ENCODE measurements around the gene ACSS1. TPM values are rescaled to one million over a fixed set of nuclear protein-coding genes. Genes with fewer than 3 reads are reported as not detected.
A peak's percentile ranks its signal among the peaks of the same experiment; 100 is the strongest.

ACSS1 gene
- polyA plus RNA-seq (2011; rRNA removed), result 1.1 and 1.2 TPM in 2 replicates
- polyA minus RNA-seq (2011; rRNA and poly(A)+ RNA removed), result 1.7 and 2.3 TPM in 2 replicates

- TF ChIP-seq, protein P1, sequence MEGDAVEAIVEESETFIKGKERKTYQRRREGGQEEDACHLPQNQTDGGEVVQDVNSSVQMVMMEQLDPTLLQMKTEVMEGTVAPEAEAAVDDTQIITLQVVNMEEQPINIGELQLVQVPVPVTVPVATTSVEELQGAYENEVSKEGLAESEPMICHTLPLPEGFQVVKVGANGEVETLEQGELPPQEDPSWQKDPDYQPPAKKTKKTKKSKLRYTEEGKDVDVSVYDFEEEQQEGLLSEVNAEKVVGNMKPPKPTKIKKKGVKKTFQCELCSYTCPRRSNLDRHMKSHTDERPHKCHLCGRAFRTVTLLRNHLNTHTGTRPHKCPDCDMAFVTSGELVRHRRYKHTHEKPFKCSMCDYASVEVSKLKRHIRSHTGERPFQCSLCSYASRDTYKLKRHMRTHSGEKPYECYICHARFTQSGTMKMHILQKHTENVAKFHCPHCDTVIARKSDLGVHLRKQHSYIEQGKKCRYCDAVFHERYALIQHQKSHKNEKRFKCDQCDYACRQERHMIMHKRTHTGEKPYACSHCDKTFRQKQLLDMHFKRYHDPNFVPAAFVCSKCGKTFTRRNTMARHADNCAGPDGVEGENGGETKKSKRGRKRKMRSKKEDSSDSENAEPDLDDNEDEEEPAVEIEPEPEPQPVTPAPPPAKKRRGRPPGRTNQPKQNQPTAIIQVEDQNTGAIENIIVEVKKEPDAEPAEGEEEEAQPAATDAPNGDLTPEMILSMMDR (IDR thresholded peaks at IDR 0.05; ENCODE audit: low read depth, low read length), result no peak
- CTCF ChIA-PET, result interaction anchor here (8.7 kb wide), 1 partner anchor 61 kb away, joined by 147 read pairs; no protein-coding TSS in a partner anchor
- no peak for DNase-seq (ENCODE audit: low read depth, low spot score)
- POLR2A ChIA-PET, result interaction anchor here (0.6 kb wide), 1 partner anchor 73 kb away, joined by 3 read pairs; no protein-coding TSS in a partner anchor
- H3K27me3 ChIP-seq (ENCODE audit: control insufficient read depth, insufficient read depth, low read length), result peaks cover 46% of the 10 kb centered on the region
- peaks cover 3% of the 10 kb centered on the region; the same call in 1 of the 2 replicates for H3K9me3 ChIP-seq (ENCODE audit: control insufficient read depth, insufficient read depth, low read length)
- peak within 1 kb of the TSS; percentile 64 for H3K4me3 ChIP-seq (ENCODE audit: low read depth, low read length)
- H3K27ac ChIP-seq (ENCODE audit: low read depth, low read length), result no peak within 1 kb of the TSS
These were observed at the start of gene ACSS1 for GRCh38 chr20:25058051-25058846. TSS of gene ACSS1 (minus strand) at chr20:25058139. CDS start at chr20:25058102, 37 bp downstream.

DNA sequence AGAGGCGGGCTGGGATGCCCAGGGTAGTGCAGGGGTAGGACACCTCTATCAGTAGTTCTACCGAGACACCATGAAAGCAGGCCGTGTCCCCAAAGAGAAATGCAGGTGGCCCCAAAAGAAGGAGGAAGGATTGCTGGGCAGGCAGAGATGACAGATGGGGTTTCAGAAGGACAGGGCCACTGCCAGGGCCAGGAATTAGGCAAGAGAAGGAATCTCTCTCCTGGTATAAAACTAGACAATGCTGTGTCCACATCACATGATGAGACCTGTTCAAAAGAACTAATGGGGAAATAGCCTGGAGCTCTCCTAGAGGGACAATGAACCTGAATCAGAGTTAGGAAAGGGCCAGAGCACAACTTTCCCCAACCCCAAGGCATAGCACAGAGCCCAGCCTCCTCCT, 45.6 kb upstream of the ACSS1 start:
- Histone ChIP-seq H3K27ac (ENCODE audit: low read depth, low read length) (no peak overlapping the region), H3K27me3 (ENCODE audit: control insufficient read depth, insufficient read depth, low read length) (peaks cover 15% of the 10 kb centered on the region), H3K9me3 (ENCODE audit: control insufficient read depth, insufficient read depth, low read length) (no peaks in the 10 kb centered on the region), H3K4me3 (ENCODE audit: low read depth, low read length) (no peak overlapping the region)
- CTCF ChIA-PET, result no interaction called here
- TF ChIP-seq, protein P1 (IDR thresholded peaks at IDR 0.05; ENCODE audit: low read depth, low read length), result no peak
- DNase-seq (ENCODE audit: low read depth, low spot score), result no peak
- POLR2A ChIA-PET, result no interaction called here

DNA sequence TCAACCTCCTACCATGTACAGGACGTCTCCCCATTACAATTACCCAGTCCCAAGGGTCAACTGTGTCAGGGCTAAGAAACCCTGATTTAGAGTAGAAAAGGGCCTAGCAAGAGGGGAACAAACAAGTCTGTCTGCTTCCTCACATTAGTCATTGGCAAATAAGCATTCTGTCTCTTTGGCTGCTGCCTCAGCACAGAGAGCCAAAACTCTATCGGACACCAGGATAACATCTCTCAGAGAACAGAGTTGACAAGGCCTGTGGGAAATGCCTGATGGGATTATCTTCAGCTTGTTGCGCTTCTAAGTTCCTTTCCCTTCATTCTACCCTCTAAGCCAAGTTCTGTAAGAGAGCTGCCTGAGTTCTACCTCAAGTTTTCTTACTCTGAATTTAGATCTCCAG, 43.0 kb upstream of the ACSS1 start:
- ChIA-PET POLR2A (no interaction called here), CTCF (no interaction called here)
- Histone ChIP-seq H3K9me3 (ENCODE audit: control insufficient read depth, insufficient read depth, low read length) (no peaks in the 10 kb centered on the region), H3K27me3 (ENCODE audit: control insufficient read depth, insufficient read depth, low read length) (peaks cover 15% of the 10 kb centered on the region), H3K27ac (ENCODE audit: low read depth, low read length) (no peak overlapping the region), H3K4me3 (ENCODE audit: low read depth, low read length) (no peak overlapping the region)
- TF ChIP-seq, protein P1 (IDR thresholded peaks at IDR 0.05; ENCODE audit: low read depth, low read length), result no peak
- no peak for DNase-seq (ENCODE audit: low read depth, low spot score)

- no peak overlapping the region for H3K27ac ChIP-seq (ENCODE audit: low read depth, low read length)
- no peaks in the 10 kb centered on the region for H3K9me3 ChIP-seq (ENCODE audit: control insufficient read depth, insufficient read depth, low read length)
- peaks cover 15% of the 10 kb centered on the region for H3K27me3 ChIP-seq (ENCODE audit: control insufficient read depth, insufficient read depth, low read length)
- no peak for DNase-seq (ENCODE audit: low read depth, low spot score)
- TF ChIP-seq, protein P1 (IDR thresholded peaks at IDR 0.05; ENCODE audit: low read depth, low read length), result no peak
- ChIA-PET CTCF (no interaction called here), POLR2A (no interaction called here)
- H3K4me3 ChIP-seq (ENCODE audit: low read depth, low read length), result no peak overlapping the region
These were observed 41.7 kb upstream of the ACSS1 start for GRCh38 chr20:25099601-25100140.

GRCh38 chr20:25097498-25097897, 39.6 kb upstream of the ACSS1 start:
- TF ChIP-seq, protein P1 (IDR thresholded peaks at IDR 0.05; ENCODE audit: low read depth, low read length), result no peak
- CTCF ChIA-PET, result no interaction called here
- no peaks in the 10 kb centered on the region for H3K9me3 ChIP-seq (ENCODE audit: control insufficient read depth, insufficient read depth, low read length)
- no peak overlapping the region for H3K4me3 ChIP-seq (ENCODE audit: low read depth, low read length)
- DNase-seq (ENCODE audit: low read depth, low spot score), result no peak
- H3K27me3 ChIP-seq (ENCODE audit: control insufficient read depth, insufficient read depth, low read length), result peaks cover 8% of the 10 kb centered on the region
- no peak overlapping the region for H3K27ac ChIP-seq (ENCODE audit: low read depth, low read length)
- POLR2A ChIA-PET, result no interaction called here

Data from AG04450 (cell line).